Fibroblast of lung (primary cell): ENCODE data around the gene MITF.

ENCODE experiments used
- CTCF ChIP-seq, 2 donors: IDR thresholded peaks in 1 of 2; conservative IDR thresholded peaks in 1 of 2; 1 replicate in 1 of 2; 2 replicates in 1 of 2; pipeline ENCODE4 v1.5.1; 2011 to 2012; ENCODE audit warnings: low read length in 2 of 2, control low read depth in 1 of 2, inconsistent platforms in 1 of 2, low read depth in 1 of 2, mild to moderate bottlenecking in 1 of 2
- EZH2 ChIP-seq: IDR thresholded peaks from 2 replicates; pipeline ENCODE4 v1.5.1; 2012; ENCODE audit warnings: low read length, control low read depth, mild to moderate bottlenecking; ENCODE audit errors: missing control alignments

GRCh38 chr3:69913422-69913821 is 174.2 kb downstream of the MITF start:
- no peak for TF ChIP-seq CTCF (conservative IDR thresholded peaks at IDR 0.05 in 1 of 2, IDR thresholded peaks at IDR 0.05 in 1 of 2; ENCODE audit: low read depth in 1 of 2, low read length in 2 of 2)
- no peak for TF ChIP-seq EZH2
